GM23248 (cell line): ENCODE measurements around the gene DONSON.

Experiments
- EZH2 ChIP-seq: fragments of 200-600 bp; sonication (generic); IDR thresholded peaks from 2 replicates; pipeline ENCODE4 v1.6.1; 2018; ENCODE audit warnings: antibody characterized with exemption, mild to moderate bottlenecking; ENCODE audit not compliant: insufficient read depth, poor library complexity, severe bottlenecking
- EZH2phosphoT487 ChIP-seq: fragments of 200-600 bp; sonication (generic); IDR thresholded peaks from 2 replicates; pipeline ENCODE4 v1.6.1; 2018; ENCODE audit warnings: antibody characterized with exemption, moderate library complexity, mild to moderate bottlenecking, low read depth; ENCODE audit not compliant: insufficient read depth

DNA sequence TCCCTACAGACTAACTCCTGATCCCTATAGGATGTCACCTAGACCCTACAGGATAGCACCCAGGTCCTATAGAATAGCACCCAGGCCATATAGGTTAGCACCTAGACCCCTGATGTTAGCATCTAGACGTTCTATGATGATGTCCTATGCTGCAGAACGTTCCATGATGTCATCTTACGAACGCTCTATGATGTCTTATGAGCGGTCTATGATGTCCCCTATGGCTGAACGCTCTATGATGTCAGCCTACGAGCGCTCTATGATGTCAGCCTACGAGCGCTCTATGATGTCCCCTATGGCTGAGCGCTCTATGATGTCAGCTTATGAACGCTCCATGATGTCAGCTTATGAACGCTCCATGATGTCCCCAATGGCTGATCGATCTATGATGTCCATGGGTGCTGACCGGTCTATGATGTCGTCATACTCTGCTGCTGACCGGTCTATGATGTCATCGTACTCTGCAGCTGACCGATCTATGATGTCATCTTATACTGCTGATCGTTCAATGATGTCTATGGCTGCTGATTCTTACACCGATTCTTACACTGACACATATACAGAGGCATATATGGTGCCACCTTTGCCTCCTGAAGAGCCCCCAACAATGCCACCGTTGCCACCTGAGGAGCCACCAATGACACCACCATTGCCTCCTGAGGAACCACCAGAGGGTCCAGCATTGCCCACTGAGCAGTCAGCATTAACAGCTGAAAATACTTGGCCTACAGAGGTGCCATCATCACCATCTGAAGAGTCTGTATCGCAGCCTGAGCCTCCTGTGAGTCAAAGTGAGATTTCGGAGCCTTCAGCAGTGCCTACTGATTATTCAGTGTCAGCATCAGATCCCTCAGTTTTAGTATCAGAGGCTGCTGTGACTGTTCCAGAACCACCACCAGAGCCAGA lies 36.1 kb downstream of the DONSON start:
- TF ChIP-seq EZH2phosphoT487 (no peak), EZH2 (no peak)
